CD4-positive, alpha-beta T cell (primary cell): ENCODE data around the gene CACNA2D3. TPM values are rescaled to one million over a fixed set of nuclear protein-coding genes. Genes with fewer than 3 reads are reported as not detected.

ENCODE experiments used
- ATAC-seq: fragments of 200-7000 bp; cut with Tn5 transposase; one replicate; pipeline ENCODE4 v1.10.0; 2022; ENCODE audit warnings: mild to moderate bottlenecking; ENCODE audit not compliant: poor library complexity
- CTCF ChIA-PET: fragments of 350-600 bp; sonication (Branson Sonifier 250); formaldehyde crosslinking; loops from one replicate; lab custom pipeline; 2021; ENCODE audit warnings: antibody characterized with exemption, inconsistent platforms; lab: Charles Lee
- POLR2A ChIA-PET: fragments of 350-600 bp; sonication (Branson Sonifier 250); formaldehyde crosslinking; loops from one replicate; lab custom pipeline; 2021; ENCODE audit warnings: antibody characterized with exemption, inconsistent platforms; lab: Charles Lee
- DNase-seq, 14 experiments: peaks; one replicate each; pipeline ENCODE4 v3.0.0-alpha.2; 2013 to 2020; ENCODE audit warnings: mixed read lengths in 2 of 14
- H3K27ac ChIP-seq, 2 donors: one replicate each; pipeline versions ENCODE4 v1.5.1 to v1.7.0; 2013; ENCODE audit warnings: low read length in 2 of 2, low read depth in 1 of 2, mild to moderate bottlenecking in 1 of 2
- H3K27me3 ChIP-seq, 2 experiments: 1 replicate in 1 of 2; 2 replicates in 1 of 2; pipeline versions ENCODE4 v1.6.1 to v1.7.0; 2013; ENCODE audit warnings: low read length in 2 of 2, control low read depth in 1 of 2, mild to moderate bottlenecking in 1 of 2, moderate library complexity in 1 of 2; ENCODE audit not compliant: insufficient read depth in 2 of 2, control insufficient read depth in 1 of 2
- H3K36me3 ChIP-seq: one replicate; pipeline ENCODE4 v1.6.1; 2013; ENCODE audit warnings: low read length, control low read depth; ENCODE audit not compliant: insufficient read depth
- H3K4me1 ChIP-seq: one replicate; pipeline ENCODE4 v1.6.1; 2013; ENCODE audit warnings: low read length, control low read depth; ENCODE audit not compliant: insufficient read depth
- H3K4me3 ChIP-seq: one replicate; pipeline ENCODE4 v1.5.1; 2013; ENCODE audit warnings: mild to moderate bottlenecking, low read length, moderate library complexity
- H3K9me3 ChIP-seq, 2 experiments: 1 replicate in 1 of 2; 2 replicates in 1 of 2; pipeline versions ENCODE4 v1.6.1 to v1.7.0; 2013; ENCODE audit warnings: low read length in 2 of 2, mild to moderate bottlenecking in 2 of 2, control low read depth in 1 of 2, moderate library complexity in 1 of 2; ENCODE audit not compliant: control insufficient read depth in 1 of 2, insufficient read depth in 1 of 2
- H3K27ac Mint-ChIP-seq: one replicate; pipeline ENCODE4 v1.8.0; 2020; ENCODE audit warnings: mixed read lengths
- H3K27me3 Mint-ChIP-seq: one replicate; pipeline ENCODE4 v1.8.0; 2021; ENCODE audit warnings: mixed read lengths
- H3K36me3 Mint-ChIP-seq: one replicate; pipeline ENCODE4 v1.8.0; 2021; ENCODE audit warnings: low read depth, mixed read lengths
- H3K4me1 Mint-ChIP-seq: one replicate; pipeline ENCODE4 v1.8.0; 2021; ENCODE audit warnings: low read depth, mixed read lengths
- H3K4me3 Mint-ChIP-seq: one replicate; pipeline ENCODE4 v1.8.0; 2020; ENCODE audit warnings: mild to moderate bottlenecking, mixed read lengths
- H3K9me3 Mint-ChIP-seq: one replicate; pipeline ENCODE4 v1.8.0; 2020; ENCODE audit warnings: mixed read lengths
- CTCF ChIP-seq: fragments of 200-600 bp; IDR thresholded peaks from one replicate; pipeline ENCODE4 v1.8.0; 2022; ENCODE audit warnings: antibody characterized with exemption, mild to moderate bottlenecking
- intact Hi-C, 2 experiments: fragments of 100-400 bp; cut with DNase I in 1 of 2; cut with micrococcal nuclease in 1 of 2; formaldehyde crosslinking; loops; one replicate each; pipeline versions ENCODE4 v1.15.1 to v1.9.0; 2023 to 2025; cut with DNase I, micrococcal nuclease
- total RNA-seq, 174 experiments: library from RNA in 2 of 174; stranded (reverse) in 2 of 174; gene quantifications; one replicate each; pipeline ENCODE4 v1.2.3 and lab custom pipeline; 2021 to 2026

Gene CACNA2D3
- total RNA-seq, 2 experiments from 2014 or later = 0.08 TPM; not detected in 1

DNA sequence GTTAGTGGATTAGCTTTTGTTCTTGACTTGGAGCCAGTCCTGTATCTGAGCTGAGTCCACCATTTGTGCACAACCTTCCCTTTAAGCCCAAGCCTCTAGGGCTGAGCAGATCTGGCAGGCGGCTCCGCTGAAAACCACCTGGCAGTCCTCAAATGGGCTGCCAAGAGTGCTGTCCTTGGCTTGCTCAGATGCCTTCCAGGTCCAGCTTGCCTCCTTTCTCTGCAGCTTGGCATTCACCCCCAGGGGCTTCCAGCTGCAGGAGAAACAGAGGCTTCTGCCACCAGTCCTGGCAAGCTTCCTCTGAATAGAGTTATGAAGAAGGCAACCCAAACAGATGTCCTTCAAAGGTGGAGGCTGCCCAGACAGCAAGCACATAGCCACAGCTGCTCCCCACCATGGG is 708.8 kb downstream of the CACNA2D3 start:
- ChIA-PET CTCF (no interaction called here), POLR2A (no interaction called here)
- Histone ChIP-seq H3K4me1 (no peaks in the 10 kb centered on the region), H3K27me3 (no peaks in the 10 kb centered on the region), H3K4me3 (no peak overlapping the region), H3K27ac (no peak overlapping the region), H3K9me3 (peaks cover 5 to 14% of the 10 kb centered on the region in 2 experiments), H3K36me3 (no peaks in the 10 kb centered on the region)
- H3K4me3 Mint-ChIP-seq = no peak overlapping the region
- no peaks in the 10 kb centered on the region for H3K27me3 Mint-ChIP-seq
- no peak for TF ChIP-seq CTCF
- no peaks in the 10 kb centered on the region for H3K36me3 Mint-ChIP-seq
- ATAC-seq = no peak
- DNase-seq = no peak
- no peak overlapping the region for H3K27ac Mint-ChIP-seq
- intact Hi-C loops = no loop called here
- H3K9me3 Mint-ChIP-seq = peaks cover 2% of the 10 kb centered on the region
- H3K4me1 Mint-ChIP-seq = no peaks in the 10 kb centered on the region

DNA sequence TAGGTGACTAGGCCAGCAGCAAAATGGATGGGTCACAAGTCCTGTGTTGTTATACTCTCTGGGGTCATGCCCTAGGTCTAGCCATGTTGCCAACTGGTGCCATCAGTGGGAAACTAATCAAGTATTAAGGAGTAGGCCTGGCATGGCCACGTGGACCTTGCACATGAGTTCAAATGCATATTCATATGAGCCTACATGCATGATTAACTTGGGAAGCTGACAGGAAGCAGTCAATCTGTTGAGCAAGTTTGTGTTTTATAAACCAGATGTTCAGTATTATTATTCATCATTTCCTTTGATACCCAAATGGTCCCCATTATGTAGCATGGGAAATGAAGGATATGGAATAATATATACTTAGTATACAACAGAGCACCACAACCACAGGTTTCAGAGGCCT is 710.5 kb downstream of the CACNA2D3 start:
- CTCF ChIA-PET = no interaction called here
- ATAC-seq (no peak), DNase-seq (no peak)
- POLR2A ChIA-PET = no interaction called here
- no peak overlapping the region for H3K27ac ChIP-seq
- Mint-ChIP-seq H3K4me1 (no peaks in the 10 kb centered on the region), H3K27ac (no peak overlapping the region), H3K4me3 (no peak overlapping the region), H3K36me3 (no peaks in the 10 kb centered on the region), H3K27me3 (no peaks in the 10 kb centered on the region), H3K9me3 (peaks cover 2% of the 10 kb centered on the region)
- intact Hi-C loops = no loop called here
- H3K9me3 ChIP-seq = peaks cover 5 to 14% of the 10 kb centered on the region in 2 experiments
- no peaks in the 10 kb centered on the region for H3K36me3 ChIP-seq
- H3K4me3 ChIP-seq = no peak overlapping the region
- no peak for TF ChIP-seq CTCF
- H3K27me3 ChIP-seq = no peaks in the 10 kb centered on the region
- no peaks in the 10 kb centered on the region for H3K4me1 ChIP-seq

GRCh38 chr3:54835701-54836100 is 713.3 kb downstream of the CACNA2D3 start:
- Mint-ChIP-seq H3K27me3 (no peaks in the 10 kb centered on the region), H3K4me3 (no peak overlapping the region), H3K36me3 (no peaks in the 10 kb centered on the region), H3K27ac (no peak overlapping the region), H3K4me1 (no peaks in the 10 kb centered on the region), H3K9me3 (peaks cover 2% of the 10 kb centered on the region)
- intact Hi-C loops = no loop called here
- CTCF ChIA-PET = no interaction called here
- DNase-seq = no peak
- Histone ChIP-seq H3K9me3 (peaks cover under 1 to 6% of the 10 kb centered on the region in 2 experiments), H3K36me3 (no peaks in the 10 kb centered on the region), H3K4me1 (no peaks in the 10 kb centered on the region), H3K4me3 (no peak overlapping the region), H3K27me3 (no peaks in the 10 kb centered on the region), H3K27ac (no peak overlapping the region)
- ATAC-seq = no peak
- POLR2A ChIA-PET = no interaction called here
- TF ChIP-seq CTCF = no peak
